Gastroesophageal sphincter (tissue), 4 donors: ENCODE data around the gene ITCH. TPM values are rescaled to one million over a fixed set of nuclear protein-coding genes. Genes with fewer than 3 reads are reported as not detected.

Experiments
- ATAC-seq: fragments of 150-250 bp; one replicate; pipeline ENCODE4 v1.9.1; 2016; ENCODE audit warnings: mild to moderate bottlenecking, moderate library complexity
- H3K27ac ChIP-seq, 4 donors: fragments of 200-600 bp; sonication (generic) in 3 of 4; 1 replicate in 3 of 4; 2 replicates in 1 of 4; pipeline ENCODE4 v1.5.1; 2016 to 2019
- H3K27me3 ChIP-seq: fragments of 200-600 bp; sonication (generic); one replicate; pipeline ENCODE4 v1.5.1; 2019
- H3K36me3 ChIP-seq, 2 donors: fragments of 200-600 bp; sonication (generic); one replicate each; pipeline ENCODE4 v1.5.1; 2019; ENCODE audit warnings: control low read depth in 1 of 2
- H3K4me1 ChIP-seq, 3 donors: fragments of 200-600 bp; sonication (generic); 1 replicate in 2 of 3; 2 replicates in 1 of 3; pipeline ENCODE4 v1.5.1; 2016 to 2019; ENCODE audit warnings: control low read depth in 2 of 3
- H3K4me3 ChIP-seq, 2 donors: fragments of 200-600 bp; sonication (generic); one replicate each; pipeline ENCODE4 v1.5.1; 2019; ENCODE audit warnings: mild to moderate bottlenecking in 1 of 2, moderate library complexity in 1 of 2
- H3K9me3 ChIP-seq, 3 donors: fragments of 200-600 bp; sonication (generic); one replicate each; pipeline ENCODE4 v1.5.1; 2017 to 2019; ENCODE audit warnings: control low read depth in 2 of 3
- CTCF ChIP-seq, 4 experiments: fragments of 200-600 bp in 2 of 4; fragments of 450-650 bp in 2 of 4; sonication (generic) in 1 of 4; IDR thresholded peaks; one replicate each; pipeline ENCODE4 v1.5.1; 2017 to 2019; ENCODE audit warnings: antibody characterized with exemption in 4 of 4, mild to moderate bottlenecking in 2 of 4, moderate library complexity in 2 of 4
- EP300 ChIP-seq: sonication (generic); formaldehyde crosslinking; IDR thresholded peaks from one replicate; pipeline ENCODE4 v1.6.1; 2017; ENCODE audit warnings: antibody characterized with exemption, mild to moderate bottlenecking
- POLR2A ChIP-seq, 2 donors: fragments of 450-650 bp; IDR thresholded peaks; one replicate each; pipeline ENCODE4 v1.6.1; 2017; ENCODE audit warnings: antibody characterized with exemption in 2 of 2, mild to moderate bottlenecking in 2 of 2, moderate library complexity in 1 of 2
- POLR2AphosphoS5 ChIP-seq: sonication (generic); formaldehyde crosslinking; IDR thresholded peaks from one replicate; pipeline ENCODE4 v1.6.1; 2017; ENCODE audit warnings: antibody characterized with exemption
- WGBS, 2 donors: methylation state at CpG; one replicate each; pipeline ENCODE4 v1.1.5; 2018; ENCODE audit warnings: low coverage in 1 of 2; 5-methylcytosine and 5-hydroxymethylcytosine counted together
- total RNA-seq, 4 donors: library from RNA; depleted of rRNA; stranded (reverse); fragments of >200 nt; gene quantifications; one replicate each; pipeline ENCODE4 v1.1.0, GENCODE V29; 2016

Gene ITCH
- total RNA-seq, 4 donors from 2014 or later: 59.5 to 75.5 (median 65.1) TPM

GRCh38 chr20:34539756-34540155 is 176.7 kb downstream of the ITCH start:
- WGBS, 2 donors: 89% methylated on average over 6 of the region's 8 CpGs; no CpG with 5 or more reads in 1 of the 2 donors
- no peaks in the 10 kb centered on the region for H3K9me3 ChIP-seq
- ATAC-seq: no peak
- no peak for TF ChIP-seq POLR2AphosphoS5
- H3K4me1 ChIP-seq: peaks cover 0 to 6% (median 0%) of the 10 kb centered on the region in 3 donors
- peaks cover 0 to 78% of the 10 kb centered on the region in 2 donors for H3K36me3 ChIP-seq
- H3K27me3 ChIP-seq: no peaks in the 10 kb centered on the region
- no peak overlapping the region for H3K27ac ChIP-seq
- no peak overlapping the region for H3K4me3 ChIP-seq

- Histone ChIP-seq H3K27ac (no peak overlapping the region), H3K9me3 (no peaks in the 10 kb centered on the region), H3K4me1 (peaks cover 0 to 6% (median 0%) of the 10 kb centered on the region in 3 donors), H3K27me3 (no peaks in the 10 kb centered on the region), H3K36me3 (peaks cover 0 to 69% of the 10 kb centered on the region in 2 donors), H3K4me3 (no peak overlapping the region)
- 76 to 82% methylated on average over 8 to 12 of the region's 15 CpGs for WGBS, 2 donors
- no peak for ATAC-seq
- no peak for TF ChIP-seq POLR2A (IDR thresholded peaks at IDR 0.05)
- TF ChIP-seq CTCF (IDR thresholded peaks at IDR 0.05): no peak
- TF ChIP-seq POLR2AphosphoS5: no peak
- TF ChIP-seq EP300: no peak
These were observed 177.7 kb downstream of the ITCH start for GRCh38 chr20:34540596-34541263.

- H3K4me3 ChIP-seq: no peak overlapping the region
- 64 to 71% methylated on average over 10 of the region's 13 CpGs for WGBS, 2 donors
- H3K9me3 ChIP-seq: no peaks in the 10 kb centered on the region
- H3K27ac ChIP-seq: no peak overlapping the region
- H3K4me1 ChIP-seq: peaks cover 0 to 6% (median 0%) of the 10 kb centered on the region in 3 donors
- H3K36me3 ChIP-seq: peaks cover 0 to 62% of the 10 kb centered on the region in 2 donors
- ATAC-seq: no peak
- no peaks in the 10 kb centered on the region for H3K27me3 ChIP-seq
- TF ChIP-seq CTCF (IDR thresholded peaks at IDR 0.05): no peak
- no peak for TF ChIP-seq POLR2AphosphoS5
- no peak for TF ChIP-seq POLR2A (IDR thresholded peaks at IDR 0.05)
- no peak for TF ChIP-seq EP300
These were observed 178.3 kb downstream of the ITCH start for GRCh38 chr20:34541264-34541901.

- H3K27ac ChIP-seq: no peak overlapping the region
- no peaks in the 10 kb centered on the region for H3K9me3 ChIP-seq
- H3K4me3 ChIP-seq: no peak overlapping the region
- no peaks in the 10 kb centered on the region for H3K27me3 ChIP-seq
- no peak for ATAC-seq
- TF ChIP-seq EP300: no peak
- TF ChIP-seq POLR2A (IDR thresholded peaks at IDR 0.05): no peak
- no peak for TF ChIP-seq POLR2AphosphoS5
- TF ChIP-seq CTCF (IDR thresholded peaks at IDR 0.05): no peak
- H3K4me1 ChIP-seq: peaks cover 0 to 6% (median 0%) of the 10 kb centered on the region in 3 donors
- WGBS, 2 donors: 59 to 66% methylated on average over 10 to 11 of the region's 16 CpGs
- H3K36me3 ChIP-seq: peaks cover 0 to 57% of the 10 kb centered on the region in 2 donors
These were observed 178.8 kb downstream of the ITCH start for GRCh38 chr20:34541917-34542316.

GRCh38 chr20:34542439-34542838 is 179.4 kb downstream of the ITCH start:
- Histone ChIP-seq H3K27me3 (no peaks in the 10 kb centered on the region), H3K36me3 (peaks cover 0 to 52% of the 10 kb centered on the region in 2 donors), H3K27ac (no peak overlapping the region), H3K9me3 (no peaks in the 10 kb centered on the region), H3K4me1 (peaks cover 0 to 6% (median 0%) of the 10 kb centered on the region in 3 donors), H3K4me3 (no peak overlapping the region)
- TF ChIP-seq CTCF (IDR thresholded peaks at IDR 0.05) (no peak), POLR2A (IDR thresholded peaks at IDR 0.05) (no peak), POLR2AphosphoS5 (no peak), EP300 (no peak)
- no peak for ATAC-seq
- WGBS, 2 donors: 95 to 97% methylated on average over 4 to 5 of the region's 6 CpGs
